Upper lobe of left lung (tissue), 4 donors: ENCODE data around the gene TICAM1.

Experiments used
- EP300 ChIP-seq, 4 donors: sonication (generic); formaldehyde crosslinking; IDR thresholded peaks; one replicate each; pipeline ENCODE4 v1.5.1; 2017; ENCODE audit warnings: antibody characterized with exemption in 4 of 4, control low read depth in 2 of 4
- POLR2AphosphoS5 ChIP-seq, 2 donors: sonication (generic); formaldehyde crosslinking; IDR thresholded peaks; one replicate each; pipeline ENCODE4 v1.5.1; 2017; ENCODE audit warnings: antibody characterized with exemption in 2 of 2
- TF ChIP-seq, protein P1 (sequence below), 6 experiments: fragments of 450-650 bp in 4 of 6; fragments of 200-600 bp in 2 of 6; sonication (generic) in 2 of 6; IDR thresholded peaks; one replicate each; pipeline ENCODE4 v1.5.1; 2016 to 2019; ENCODE audit warnings: antibody characterized with exemption in 6 of 6

GRCh38 chr19:4774136-4774535 lies 57.4 kb downstream of the TICAM1 start:
- TF ChIP-seq, protein P1, sequence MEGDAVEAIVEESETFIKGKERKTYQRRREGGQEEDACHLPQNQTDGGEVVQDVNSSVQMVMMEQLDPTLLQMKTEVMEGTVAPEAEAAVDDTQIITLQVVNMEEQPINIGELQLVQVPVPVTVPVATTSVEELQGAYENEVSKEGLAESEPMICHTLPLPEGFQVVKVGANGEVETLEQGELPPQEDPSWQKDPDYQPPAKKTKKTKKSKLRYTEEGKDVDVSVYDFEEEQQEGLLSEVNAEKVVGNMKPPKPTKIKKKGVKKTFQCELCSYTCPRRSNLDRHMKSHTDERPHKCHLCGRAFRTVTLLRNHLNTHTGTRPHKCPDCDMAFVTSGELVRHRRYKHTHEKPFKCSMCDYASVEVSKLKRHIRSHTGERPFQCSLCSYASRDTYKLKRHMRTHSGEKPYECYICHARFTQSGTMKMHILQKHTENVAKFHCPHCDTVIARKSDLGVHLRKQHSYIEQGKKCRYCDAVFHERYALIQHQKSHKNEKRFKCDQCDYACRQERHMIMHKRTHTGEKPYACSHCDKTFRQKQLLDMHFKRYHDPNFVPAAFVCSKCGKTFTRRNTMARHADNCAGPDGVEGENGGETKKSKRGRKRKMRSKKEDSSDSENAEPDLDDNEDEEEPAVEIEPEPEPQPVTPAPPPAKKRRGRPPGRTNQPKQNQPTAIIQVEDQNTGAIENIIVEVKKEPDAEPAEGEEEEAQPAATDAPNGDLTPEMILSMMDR (IDR thresholded peaks at IDR 0.05): no peak
- TF ChIP-seq EP300 (IDR thresholded peaks at IDR 0.05) (no peak), POLR2AphosphoS5 (IDR thresholded peaks at IDR 0.05) (no peak)
